ENCODE results near the gene TICAM1. TPM values are rescaled to one million over a fixed set of nuclear protein-coding genes. Genes with fewer than 3 reads are reported as not detected.

TICAM1 gene
- total and polyA plus RNA-seq, 2 of the 8 experiments (the other 6 are each of a cell fraction or from before 2014, with no cell fraction given): 0.41 to 0.65 TPM

DNA sequence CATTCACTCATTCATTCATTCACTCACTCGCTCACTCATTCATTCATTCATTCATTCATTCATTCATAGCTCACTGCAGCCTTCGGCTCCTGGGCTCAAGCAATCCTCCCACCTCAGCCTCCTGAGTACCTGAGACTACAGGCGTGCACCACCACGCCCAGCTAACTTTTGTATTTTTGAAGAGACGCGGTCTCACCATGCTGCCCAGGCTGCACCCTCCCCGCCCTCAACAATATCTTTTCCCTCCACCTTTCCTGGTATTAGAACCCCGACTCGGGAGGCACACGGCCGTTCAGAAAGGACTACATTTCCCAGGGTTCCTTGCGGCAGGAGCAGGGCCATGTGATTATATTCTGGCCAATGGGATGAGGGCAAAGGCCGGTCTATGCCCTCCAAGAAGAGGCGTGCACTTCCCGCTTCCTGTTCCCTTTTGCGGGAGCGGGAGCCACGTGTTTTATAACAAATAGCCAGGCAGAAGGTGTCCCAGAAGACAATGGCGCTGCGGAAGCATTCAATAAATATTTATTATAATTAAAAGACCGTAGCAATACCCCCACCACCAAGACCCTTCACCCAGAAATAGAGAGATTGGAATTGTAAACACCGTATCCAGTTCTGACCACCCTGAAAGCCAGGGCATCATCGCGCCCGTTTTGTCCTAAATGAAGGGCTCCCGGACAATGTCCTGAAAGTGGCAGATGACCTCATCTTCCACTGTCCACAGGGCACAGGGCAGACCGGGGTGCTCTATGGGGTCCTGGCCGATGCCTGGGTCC lies 15.9 kb downstream of the TICAM1 start:
- H3K27me3 ChIP-seq (replicated peaks in 1 of 4; ENCODE audit: control insufficient read depth in 3 of 4, extremely low read depth in 1 of 4, insufficient read depth in 3 of 4, low read length in 3 of 4): peaks cover 0 to 14% (median 12%) of the 10 kb centered on the region in 4 experiments; a peak in 6 of 7 replicates
- peak overlapping the region; percentile 97 for H2BK15ac ChIP-seq (ENCODE audit: low read length)
- H3K79me2 ChIP-seq (ENCODE audit: control insufficient read depth in 1 of 2, insufficient read depth in 2 of 2, low read length in 2 of 2): no peaks in the 10 kb centered on the region
- peak overlapping the region; percentile 70 for H3K4ac ChIP-seq (replicated peaks; ENCODE audit: insufficient read length, low read depth, low read length)
- no peaks in the 10 kb centered on the region for H3K36me3 ChIP-seq (ENCODE audit: control insufficient read depth in 2 of 4, insufficient read depth in 4 of 4, low read length in 3 of 4)
- peak; percentile 75 to 88 for DNase-seq (ENCODE audit: low read depth in 1 of 2, low spot score in 2 of 2)
- 40% methylated on average over 28 of the region's 28 CpGs; no CpG with 5 or more reads in 1 of the 2 experiments for WGBS, 2 experiments (ENCODE audit: extremely low coverage in 1 of 2, insufficient coverage in 1 of 2, insufficient read length in 1 of 2, insufficient replicate concordance in 2 of 2, low coverage in 1 of 2, low lambda C conversion rate in 2 of 2, missing lambda C conversion rate in 1 of 2)
- no peak overlapping the region for H2AFZ ChIP-seq (ENCODE audit: low read length)
- H3K79me1 ChIP-seq (ENCODE audit: low read depth, low read length): no peaks in the 10 kb centered on the region
- peak overlapping the region; percentile 15; the same call in 1 of the 2 replicates for H3K18ac ChIP-seq (ENCODE audit: extremely low read depth, low read length)
- no peak overlapping the region for H3K9ac ChIP-seq (replicated peaks in 1 of 4; ENCODE audit: extremely low read depth in 1 of 4, low read depth in 3 of 4, low read length in 3 of 4)
- peak overlapping the region; percentile 82 for H4K5ac ChIP-seq (ENCODE audit: insufficient read length, low read depth, low read length)
- H3K14ac ChIP-seq (ENCODE audit: insufficient read length): no peak overlapping the region
- H2BK12ac ChIP-seq (ENCODE audit: low read depth, low read length): 0 out of 2 replicates have a peak overlapping the region, but pooled peaks have one; percentile 39
- no peaks in the 10 kb centered on the region; a peak in 1 of 7 replicates for H3K4me1 ChIP-seq (replicated peaks in 1 of 4; ENCODE audit: control insufficient read depth in 3 of 4, insufficient read depth in 4 of 4, low read length in 3 of 4)
- no peak overlapping the region for H2BK20ac ChIP-seq (ENCODE audit: low read length)
- H4K8ac ChIP-seq (ENCODE audit: extremely low read depth, insufficient read depth, low read length): peak overlapping the region; percentile 88
- H3K4me2 ChIP-seq (ENCODE audit: insufficient read depth in 1 of 2, low read depth in 2 of 2, low read length in 2 of 2): peak overlapping the region in 1 of 2 experiments; percentile 39; a peak in 1 of 4 replicates
- H3K56ac ChIP-seq (replicated peaks; ENCODE audit: insufficient read length, low read depth, low read length): no peak overlapping the region
- ChIA-PET CTCF (ENCODE audit: partially characterized antibody) (interaction anchor here (0.6 to 3.9 kb wide), 5 partner anchors 32 to 215 kb away, joined by 3 to 15 read pairs (median 7); no protein-coding TSS in a partner anchor), POLR2A (ENCODE audit: partially characterized antibody) (no interaction called here)
- peak overlapping the region; percentile 85 for H4K91ac ChIP-seq (replicated peaks; ENCODE audit: insufficient read length, low read length)
- H3K4me3 ChIP-seq (ENCODE audit: extremely low read depth in 1 of 4, insufficient read depth in 2 of 4, low read depth in 3 of 4, low read length in 4 of 4): peak overlapping the region in 1 of 4 experiments; percentile 30; a peak in 2 of 8 replicates
- no peaks in the 10 kb centered on the region for H4K20me1 ChIP-seq (replicated peaks in 1 of 2; ENCODE audit: control insufficient read depth in 1 of 2, insufficient read depth in 2 of 2, low read length in 2 of 2)
- FAIRE-seq: peak; percentile 78
- 0 out of 2 replicates have a peak overlapping the region, but pooled peaks have one; percentile 39 for H2AK5ac ChIP-seq (ENCODE audit: low read depth, low read length)
- H3K23ac ChIP-seq (ENCODE audit: insufficient read length): no peak overlapping the region
- H3K27ac ChIP-seq (ENCODE audit: low read depth, low read length): no peak overlapping the region
- H2BK5ac ChIP-seq (ENCODE audit: low read depth, low read length): no peak overlapping the region
- H2BK120ac ChIP-seq (replicated peaks; ENCODE audit: low read depth, low read length): no peak overlapping the region
- H3K23me2 ChIP-seq (ENCODE audit: low read depth, low read length): no peaks in the 10 kb centered on the region
- H3K9me3 ChIP-seq (ENCODE audit: insufficient read depth in 2 of 2, low read depth in 1 of 2, low read length in 1 of 2): peaks cover 2 to 4% of the 10 kb centered on the region in 2 experiments; a peak in 2 of 4 replicates
- TF ChIP-seq POU5F1 (IDR thresholded peaks at IDR 0.05; ENCODE audit: low read depth, low read length) (no peak), SIX5 (IDR thresholded peaks at IDR 0.05; ENCODE audit: low read depth, low read length) (peak; percentile 73), ASH2L (IDR thresholded peaks at IDR 0.05; ENCODE audit: low read length) (no peak), HDAC6 (IDR thresholded peaks at IDR 0.05; ENCODE audit: low read depth, low read length) (no peak), BCL11A (IDR thresholded peaks at IDR 0.05; ENCODE audit: low read depth in 2 of 2, low read length in 2 of 2) (no peak), EGR1 (IDR thresholded peaks at IDR 0.05; ENCODE audit: borderline replicate concordance, low read depth, low read length) (no peak), E2F6 (IDR thresholded peaks at IDR 0.05) (peak; percentile 100), EZH2 (IDR thresholded peaks at IDR 0.05; ENCODE audit: low read depth, low read length, severe bottlenecking) (no peak), CHD2 (IDR thresholded peaks at IDR 0.05; ENCODE audit: low read length) (peak; percentile 62), USF2 (IDR thresholded peaks at IDR 0.05; ENCODE audit: low read length) (peak; percentile 95)

Measured in H1 (cell line).